NCI-H2171 (cell line): ENCODE data around the gene RAB13.

Source experiments
- DNase-seq: peaks from one replicate; lab custom pipeline; 2025; lab: John Stamatoyannopoulos, UW

The RAB13 gene

DNA sequence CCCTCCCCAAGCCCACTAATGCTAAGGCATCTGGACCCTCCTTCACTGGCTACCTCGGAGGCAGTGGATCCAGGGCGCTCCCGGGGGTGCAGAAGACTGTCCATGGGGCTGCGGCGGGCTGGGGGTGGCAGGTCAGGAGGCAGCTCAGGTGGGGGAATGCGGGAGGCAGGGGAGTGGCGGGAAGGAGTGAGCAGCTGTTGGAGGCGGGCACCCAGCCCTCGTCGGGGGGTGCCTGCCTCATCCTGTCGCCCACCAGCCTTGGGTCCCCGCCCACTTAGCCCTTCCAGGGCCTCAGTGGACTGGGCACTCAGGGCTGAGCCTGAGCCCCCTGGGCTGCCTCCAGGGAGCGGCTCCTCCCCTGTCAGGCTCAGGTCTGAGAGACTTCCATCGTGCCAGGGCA is 52.7 kb downstream of the RAB13 start:
- no peak for DNase-seq

DNA sequence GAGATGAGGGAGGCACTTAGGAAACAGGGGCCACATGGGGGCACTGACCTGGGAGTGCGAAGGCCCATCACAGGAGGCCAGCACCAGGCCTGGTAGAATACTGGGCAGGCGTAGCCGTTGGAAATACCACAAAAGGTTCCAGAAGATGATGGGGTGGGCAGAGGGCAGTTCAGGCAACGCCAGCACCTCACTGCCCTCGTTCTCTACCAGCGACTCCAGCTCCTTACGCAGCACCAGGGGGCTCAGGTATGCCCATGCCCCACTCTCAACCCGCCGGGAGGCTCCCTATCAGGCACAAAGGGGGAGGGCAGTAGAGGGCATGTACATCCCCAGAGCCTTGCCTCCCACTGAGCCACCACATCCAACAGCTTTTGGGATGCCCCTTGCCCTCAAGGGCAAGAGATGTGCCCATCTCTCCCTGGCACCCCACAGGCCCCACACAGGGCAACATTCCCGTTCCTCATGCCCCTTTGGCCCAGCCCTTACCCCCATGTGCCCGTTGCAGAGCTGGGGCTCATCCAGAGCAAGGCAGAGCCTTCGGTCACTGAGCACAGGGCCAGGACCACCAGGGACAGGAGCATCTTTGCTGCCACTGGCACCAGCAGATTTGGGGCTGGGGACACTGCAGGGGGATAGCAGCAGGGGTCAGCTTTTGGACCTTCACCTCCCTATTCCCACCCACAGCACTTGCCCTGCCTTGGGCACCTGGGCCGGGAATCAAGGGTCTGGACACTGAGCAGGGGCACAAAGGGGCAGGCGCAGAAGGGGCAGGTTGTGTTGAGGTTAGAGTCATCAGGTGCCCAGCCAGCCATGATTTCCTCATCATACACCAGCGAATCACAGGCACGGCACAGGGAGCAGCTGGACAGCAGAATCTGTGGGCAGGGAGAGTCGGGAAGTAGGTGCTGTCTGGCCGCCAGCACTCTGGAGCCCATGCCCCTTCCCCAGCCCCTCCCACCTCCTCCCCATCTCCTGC is 53.7 kb downstream of the RAB13 start:
- no peak for DNase-seq
